ENCODE results near the gene ELK3.

DNA sequence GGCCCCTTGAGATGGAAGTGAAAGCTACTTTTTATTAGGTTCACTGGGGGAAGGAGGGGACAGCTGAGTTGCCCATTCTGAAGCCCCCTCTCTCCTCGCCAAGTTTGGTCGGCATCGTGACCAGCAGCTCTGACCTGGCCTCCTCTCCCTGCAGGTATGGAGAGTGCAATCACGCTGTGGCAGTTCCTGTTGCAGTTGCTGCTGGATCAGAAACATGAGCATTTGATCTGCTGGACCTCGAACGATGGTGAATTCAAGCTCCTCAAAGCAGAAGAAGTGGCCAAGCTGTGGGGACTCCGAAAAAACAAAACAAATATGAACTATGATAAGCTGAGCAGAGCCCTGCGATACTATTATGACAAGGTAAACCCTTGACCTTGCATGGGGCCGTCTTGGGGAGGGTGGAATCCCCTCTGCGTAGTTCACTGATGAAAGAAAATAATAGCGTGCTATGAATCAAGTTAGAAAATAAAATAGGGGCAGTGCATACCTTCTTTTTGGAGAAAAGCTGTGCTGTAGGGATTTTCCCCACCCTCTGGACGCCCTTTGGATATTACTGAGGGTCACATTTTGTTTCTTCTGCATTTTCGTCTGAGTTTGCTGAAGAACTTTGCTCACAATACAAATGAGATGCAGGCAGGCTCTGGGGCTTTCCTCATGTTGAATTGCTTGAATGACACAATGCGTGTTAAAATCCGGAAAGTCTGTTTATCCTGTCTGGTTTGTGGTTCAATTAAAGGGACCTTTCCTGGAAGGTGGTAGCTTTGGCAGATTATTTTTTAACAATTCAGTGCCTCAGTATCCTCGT lies 29.4 kb downstream of the ELK3 start:
- no peak for TF ChIP-seq POLR2A (IDR thresholded peaks at IDR 0.05)
- TF ChIP-seq, protein P1, sequence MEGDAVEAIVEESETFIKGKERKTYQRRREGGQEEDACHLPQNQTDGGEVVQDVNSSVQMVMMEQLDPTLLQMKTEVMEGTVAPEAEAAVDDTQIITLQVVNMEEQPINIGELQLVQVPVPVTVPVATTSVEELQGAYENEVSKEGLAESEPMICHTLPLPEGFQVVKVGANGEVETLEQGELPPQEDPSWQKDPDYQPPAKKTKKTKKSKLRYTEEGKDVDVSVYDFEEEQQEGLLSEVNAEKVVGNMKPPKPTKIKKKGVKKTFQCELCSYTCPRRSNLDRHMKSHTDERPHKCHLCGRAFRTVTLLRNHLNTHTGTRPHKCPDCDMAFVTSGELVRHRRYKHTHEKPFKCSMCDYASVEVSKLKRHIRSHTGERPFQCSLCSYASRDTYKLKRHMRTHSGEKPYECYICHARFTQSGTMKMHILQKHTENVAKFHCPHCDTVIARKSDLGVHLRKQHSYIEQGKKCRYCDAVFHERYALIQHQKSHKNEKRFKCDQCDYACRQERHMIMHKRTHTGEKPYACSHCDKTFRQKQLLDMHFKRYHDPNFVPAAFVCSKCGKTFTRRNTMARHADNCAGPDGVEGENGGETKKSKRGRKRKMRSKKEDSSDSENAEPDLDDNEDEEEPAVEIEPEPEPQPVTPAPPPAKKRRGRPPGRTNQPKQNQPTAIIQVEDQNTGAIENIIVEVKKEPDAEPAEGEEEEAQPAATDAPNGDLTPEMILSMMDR (IDR thresholded peaks at IDR 0.05), result no peak

All from thyroid gland (tissue), 4 donors.